Limb (tissue), 2 donors: ENCODE results near the gene TNIK.

Source experiments
- DNase-seq, 2 donors: peaks; one replicate each; pipeline ENCODE4 v3.0.0-alpha.2; 2016; ENCODE audit errors: extremely low spot score in 2 of 2

The TNIK gene

GRCh38 chr3:171198781-171199472 is 261.3 kb downstream of the TNIK start:
- no peak for DNase-seq

- DNase-seq: no peak
These were observed 264.5 kb downstream of the TNIK start for GRCh38 chr3:171195686-171196085.

- no peak for DNase-seq
These were observed 265.2 kb downstream of the TNIK start for GRCh38 chr3:171194965-171195364.

GRCh38 chr3:171193693-171194092 is 266.5 kb downstream of the TNIK start:
- no peak for DNase-seq

- no peak for DNase-seq
These were observed 267.9 kb downstream of the TNIK start for GRCh38 chr3:171192176-171192854.

- DNase-seq: no peak
These were observed 269.5 kb downstream of the TNIK start for GRCh38 chr3:171190668-171191067.

GRCh38 chr3:171189394-171190080 is 270.7 kb downstream of the TNIK start:
- no peak for DNase-seq

- peak in 1 of 2 donors; percentile 14 for DNase-seq
These were observed 272.4 kb downstream of the TNIK start for GRCh38 chr3:171187706-171188290.

GRCh38 chr3:171186817-171187500 is 273.2 kb downstream of the TNIK start:
- DNase-seq: no peak

GRCh38 chr3:171186383-171186782 is 273.8 kb downstream of the TNIK start:
- no peak for DNase-seq

GRCh38 chr3:171185959-171186358 is 274.2 kb downstream of the TNIK start:
- no peak for DNase-seq

GRCh38 chr3:171184372-171184771 is 275.8 kb downstream of the TNIK start:
- DNase-seq: no peak

- DNase-seq: no peak
These were observed 277.2 kb downstream of the TNIK start for GRCh38 chr3:171183042-171183441.

- no peak for DNase-seq
These were observed 278.1 kb downstream of the TNIK start for GRCh38 chr3:171181907-171182690.

GRCh38 chr3:171178714-171179113 is 281.5 kb downstream of the TNIK start:
- DNase-seq: no peak

GRCh38 chr3:171177553-171177952 is 282.7 kb downstream of the TNIK start:
- DNase-seq: no peak

- DNase-seq: no peak
These were observed 283.1 kb downstream of the TNIK start for GRCh38 chr3:171177056-171177455.

GRCh38 chr3:171176244-171176933 is 283.8 kb downstream of the TNIK start:
- DNase-seq: no peak

- no peak for DNase-seq
These were observed 284.4 kb downstream of the TNIK start for GRCh38 chr3:171175741-171176234.

GRCh38 chr3:171173736-171174135 is 286.5 kb downstream of the TNIK start:
- DNase-seq: no peak
